GM18517 (cell line): ENCODE measurements around the gene ATP11C.
A peak's percentile ranks its signal among the peaks of the same experiment; 100 is the strongest.
"Not testable (repeated sequence)": the region's sequence is repeated elsewhere in the genome, so short reads cannot be mapped to it uniquely, and the experiment has no call there.

ENCODE experiments used
- ATAC-seq: cut with Tn5 transposase; IDR thresholded peaks from one replicate; pipeline ENCODE4 v1.9.1; 2021; ENCODE audit warnings: mild to moderate bottlenecking, moderate library complexity; ENCODE audit not compliant: unreplicated experiment

The ATP11C gene

GRCh38 chrX:139924696-139925095 is 8.2 kb downstream of the ATP11C start:
- no peak for ATAC-seq

DNA sequence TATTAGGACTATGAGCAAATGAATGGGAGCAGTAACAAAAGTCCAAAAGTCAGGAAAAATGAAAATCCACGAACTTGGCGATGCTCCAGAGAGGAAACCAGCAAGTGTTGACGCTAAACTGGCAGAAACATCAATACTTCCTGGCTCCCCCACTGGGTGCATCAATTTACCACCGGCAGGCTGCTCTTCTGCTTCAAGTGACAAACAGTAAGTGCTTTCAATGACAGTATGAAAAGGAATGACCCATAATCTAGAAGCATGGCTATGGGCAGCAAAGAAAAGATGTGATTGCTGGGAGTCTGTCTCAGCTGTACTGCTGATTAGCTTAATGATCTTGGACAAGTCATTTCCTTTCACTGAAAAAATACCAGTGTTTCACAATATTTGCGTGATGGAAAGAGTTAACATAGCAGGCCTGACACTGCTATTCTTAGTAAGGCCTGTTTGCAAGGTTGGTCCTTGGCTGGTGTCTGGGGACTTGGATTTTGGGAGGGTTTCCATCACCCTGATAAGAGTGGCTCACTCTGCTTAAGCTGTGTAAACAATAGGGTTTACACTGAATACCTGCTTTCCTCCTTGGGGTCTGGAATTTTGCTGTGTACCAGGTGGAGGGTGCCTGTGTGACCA is 8.7 kb downstream of the ATP11C start:
- no peak for ATAC-seq

- ATAC-seq: not testable (repeated sequence)
Observed at GRCh38 chrX:139921142-139921541, 11.7 kb downstream of the ATP11C start.

GRCh38 chrX:139920316-139920715 is 12.5 kb downstream of the ATP11C start:
- ATAC-seq: no peak

- ATAC-seq: no peak
Observed at GRCh38 chrX:139914421-139914820, 18.4 kb downstream of the ATP11C start.

DNA sequence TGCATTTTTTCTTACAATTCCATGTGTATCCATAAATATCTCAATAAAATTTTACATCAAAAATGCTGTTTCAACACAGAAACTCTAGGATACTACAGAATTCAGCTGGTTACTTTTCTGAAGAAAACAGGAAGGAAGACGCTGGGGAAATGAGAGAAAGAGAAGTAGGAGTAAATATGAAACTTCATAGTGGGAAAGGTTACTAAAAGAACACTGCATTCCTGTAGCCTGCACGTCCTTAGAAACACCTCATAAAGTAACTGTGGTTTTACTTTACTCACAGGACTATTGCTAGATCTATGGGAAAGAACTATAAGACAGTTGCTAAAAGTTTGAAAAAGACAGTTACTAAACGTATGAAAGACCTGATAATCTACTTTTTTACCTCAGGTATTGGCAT is 23.1 kb downstream of the ATP11C start:
- no peak for ATAC-seq

DNA sequence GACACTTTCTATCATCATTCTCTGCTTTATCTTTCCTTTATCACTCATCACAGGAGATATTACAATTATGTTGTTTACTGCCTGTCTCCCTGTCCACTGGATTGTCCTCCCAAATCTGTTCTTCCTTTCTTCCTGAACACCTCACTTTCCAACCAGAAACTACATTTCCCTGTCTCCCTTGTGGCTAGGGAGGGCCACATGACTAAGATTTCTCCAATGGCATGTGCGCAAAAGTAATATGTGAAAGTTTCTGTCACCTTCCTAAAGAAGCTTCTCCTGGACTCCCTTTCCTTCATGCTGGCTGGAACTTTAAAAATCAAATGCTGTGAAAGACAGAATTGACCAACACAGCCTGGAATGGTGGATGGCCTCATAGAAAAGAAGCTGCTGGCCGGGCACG is 25.8 kb downstream of the ATP11C start:
- ATAC-seq: no peak

- no peak for ATAC-seq
Observed at GRCh38 chrX:139905743-139906142, 27.1 kb downstream of the ATP11C start.

DNA sequence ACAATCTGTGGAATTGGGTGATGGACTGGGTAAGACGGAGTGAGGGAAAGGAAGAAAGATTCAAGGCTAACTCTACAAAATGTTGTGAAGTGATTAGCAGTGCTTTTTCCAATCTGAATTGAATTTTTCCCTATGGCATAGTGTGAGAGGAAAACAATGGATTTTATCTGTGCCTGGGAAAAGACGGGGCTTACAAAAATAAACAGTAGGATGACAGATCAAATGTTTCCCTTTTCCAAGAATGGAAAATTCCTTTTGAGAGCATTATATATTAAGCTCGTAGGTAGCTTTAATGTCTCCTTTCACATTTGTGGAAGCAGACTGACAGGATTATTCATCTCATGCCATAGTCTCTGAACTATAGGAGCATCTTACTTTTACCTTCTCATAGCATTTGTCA is 27.8 kb downstream of the ATP11C start:
- ATAC-seq: no peak

GRCh38 chrX:139903210-139903609 is 29.6 kb downstream of the ATP11C start:
- ATAC-seq: no peak

DNA sequence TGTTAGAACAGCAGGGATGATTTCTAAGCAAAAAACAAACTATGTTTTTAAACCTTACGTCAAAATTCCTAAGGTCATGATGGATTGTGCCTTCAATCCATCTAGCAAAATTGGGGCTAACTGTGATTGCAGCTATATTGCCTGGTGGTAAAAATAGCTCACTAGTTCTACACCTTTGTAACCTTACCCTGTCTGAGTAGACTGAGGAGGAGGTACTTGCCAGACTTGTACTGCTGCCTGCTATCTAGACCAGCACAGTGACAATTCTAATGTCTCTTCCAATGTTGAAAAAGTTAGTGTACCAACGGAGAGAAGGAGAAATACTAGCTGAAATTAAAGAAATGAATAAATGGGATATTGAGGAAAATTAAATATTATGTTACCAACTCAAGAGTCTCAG is 30.3 kb downstream of the ATP11C start:
- no peak for ATAC-seq

- ATAC-seq: no peak
Observed at GRCh38 chrX:139898334-139898733, 34.5 kb downstream of the ATP11C start.

DNA sequence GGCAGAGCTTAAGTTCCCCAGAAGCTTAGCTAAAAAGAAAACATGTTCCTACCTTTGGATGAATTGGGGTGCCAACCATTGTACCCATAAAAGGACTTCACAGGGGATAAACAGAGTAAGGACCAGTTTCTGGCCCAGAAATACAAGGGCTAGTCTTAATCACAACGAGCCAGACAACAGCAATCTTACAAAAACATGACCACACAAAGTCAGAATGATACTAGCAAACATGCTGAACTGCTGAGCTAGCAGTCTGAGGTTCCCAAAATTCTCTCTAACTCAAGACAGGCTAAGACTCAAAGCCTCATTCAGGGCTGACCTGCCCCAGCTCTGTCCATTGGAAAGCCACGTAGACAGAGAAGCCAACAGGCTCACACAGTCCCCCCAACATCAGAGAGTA is 40.3 kb downstream of the ATP11C start:
- peak; percentile 73 for ATAC-seq

- no peak for ATAC-seq
Observed at GRCh38 chrX:139890991-139891700, 41.7 kb downstream of the ATP11C start.

DNA sequence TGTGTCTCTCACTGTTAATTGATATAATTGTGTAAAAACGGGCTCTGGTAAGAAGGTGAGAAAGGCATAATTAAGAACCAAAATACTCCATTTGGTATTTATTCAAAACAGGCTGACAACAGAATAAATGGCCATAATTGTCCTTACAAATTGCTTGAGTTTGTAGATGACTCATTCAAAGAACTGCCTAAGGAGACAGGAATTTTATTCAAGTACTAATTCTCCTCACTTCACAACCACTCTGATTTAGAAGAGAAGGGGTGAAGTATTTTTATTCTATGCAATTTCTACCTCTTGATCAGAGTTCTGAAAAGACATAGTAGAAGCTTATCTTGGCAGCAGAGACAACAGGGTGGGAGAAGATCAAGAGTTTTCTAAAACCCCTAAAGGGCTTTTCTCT is 43.1 kb downstream of the ATP11C start:
- ATAC-seq: no peak

GRCh38 chrX:139883984-139884383 is 48.9 kb downstream of the ATP11C start:
- no peak for ATAC-seq

DNA sequence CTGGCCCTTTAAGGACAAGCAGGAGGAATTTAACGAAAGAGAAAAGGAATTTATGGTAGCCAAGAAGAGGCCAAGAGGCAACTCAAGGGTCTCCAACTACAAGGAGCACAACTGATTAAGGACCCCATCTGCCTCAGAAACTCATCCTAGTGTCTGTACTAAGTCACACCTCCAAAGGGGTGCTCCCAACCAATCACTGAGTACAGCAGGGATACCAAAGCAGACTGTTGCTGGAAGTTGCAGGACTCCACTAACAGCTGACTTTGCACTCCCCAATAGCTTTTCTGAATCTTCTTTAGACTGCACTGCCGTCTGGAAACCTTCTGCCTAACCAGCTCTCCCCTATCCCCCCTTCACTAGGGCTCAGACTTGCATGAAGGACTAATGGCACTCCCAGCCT is 50.6 kb downstream of the ATP11C start:
- ATAC-seq: no peak

- no peak for ATAC-seq
Observed at GRCh38 chrX:139881572-139881971, 51.3 kb downstream of the ATP11C start.

DNA sequence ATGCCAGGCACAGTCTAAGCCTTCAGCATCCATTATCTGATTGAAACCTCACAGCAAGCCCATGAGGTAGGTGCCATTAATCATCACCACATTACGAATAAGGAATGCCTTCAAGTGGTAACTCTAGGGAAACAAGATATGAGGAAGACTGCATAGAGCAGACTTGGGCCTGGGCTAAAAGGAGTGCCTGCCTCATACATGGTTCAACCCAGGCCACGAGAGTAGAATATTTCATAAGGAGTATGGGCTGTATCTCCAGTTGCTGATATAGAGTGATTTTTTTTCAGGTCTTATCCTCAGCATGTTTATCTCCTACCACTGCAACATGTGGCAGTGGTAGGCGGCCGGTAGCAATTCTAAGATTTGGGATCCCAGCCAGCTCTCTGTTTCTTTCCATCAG is 51.7 kb downstream of the ATP11C start:
- ATAC-seq: no peak

DNA sequence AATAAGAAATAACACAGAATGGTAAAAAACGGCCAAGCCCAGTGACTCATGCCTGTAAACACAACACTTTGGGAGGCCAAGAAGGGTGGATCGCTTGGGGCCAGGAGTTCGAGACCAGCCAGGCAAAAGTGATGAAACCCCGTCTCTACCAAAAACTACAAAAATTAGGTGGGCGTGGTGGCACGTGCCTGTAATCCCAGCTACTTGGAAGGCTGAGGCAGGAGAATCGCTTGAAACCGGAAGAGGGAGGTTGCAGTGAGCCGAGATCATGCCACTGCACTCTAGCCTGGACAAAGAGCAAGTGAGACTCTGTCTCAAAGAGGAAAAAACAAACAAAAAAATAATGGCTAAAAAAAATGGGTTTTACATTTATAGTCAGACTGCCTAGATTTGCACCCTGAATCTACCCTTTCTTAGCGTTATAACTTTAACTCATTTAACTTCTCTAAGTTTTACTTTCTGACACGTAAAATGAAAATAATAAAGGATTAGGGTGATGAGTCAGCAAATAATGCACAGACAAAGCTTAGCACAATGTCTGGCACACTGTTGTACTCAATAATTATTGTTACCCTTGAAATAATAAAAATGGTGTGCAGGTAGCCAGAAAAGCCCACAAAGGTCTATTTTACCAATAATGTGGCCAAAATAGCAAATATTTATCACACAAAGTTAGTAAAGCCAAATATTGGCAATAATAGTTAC is 55.0 kb downstream of the ATP11C start:
- ATAC-seq: no peak

GRCh38 chrX:139875841-139876240 is 57.0 kb downstream of the ATP11C start:
- ATAC-seq: no peak

- ATAC-seq: no peak
Observed at GRCh38 chrX:139869796-139870195, 63.1 kb downstream of the ATP11C start.
